Activated CD8-positive, alpha-beta T cell treated with anti-CD3 and anti-CD28 coated beads for 36 hours (primary cell): ENCODE data around the gene TRIM29. TPM values are rescaled to one million over a fixed set of nuclear protein-coding genes. Genes with fewer than 3 reads are reported as not detected.

ENCODE experiments used
- ATAC-seq: fragments of 200-7000 bp; cut with Tn5 transposase; one replicate; pipeline ENCODE4 v1.10.0; 2021; ENCODE audit warnings: mild to moderate bottlenecking, moderate library complexity
- CTCF ChIA-PET: fragments of 350-600 bp; sonication (Branson Sonifier 250); formaldehyde crosslinking; loops from one replicate; lab custom pipeline; 2021; ENCODE audit warnings: antibody characterized with exemption; lab: Charles Lee
- POLR2A ChIA-PET: fragments of 350-600 bp; sonication (Branson Sonifier 250); formaldehyde crosslinking; loops from one replicate; lab custom pipeline; 2021; ENCODE audit warnings: antibody characterized with exemption; lab: Charles Lee
- DNase-seq: peaks from one replicate; pipeline ENCODE4 v3.0.0-alpha.2; 2020
- H3K27ac Mint-ChIP-seq: one replicate; pipeline ENCODE4 v1.8.0; 2021; ENCODE audit warnings: mild to moderate bottlenecking, mixed read lengths
- H3K27me3 Mint-ChIP-seq: one replicate; pipeline ENCODE4 v1.8.0; 2021; ENCODE audit warnings: mixed read lengths
- H3K36me3 Mint-ChIP-seq: one replicate; pipeline ENCODE4 v1.8.0; 2021; ENCODE audit warnings: low read depth, mixed read lengths
- H3K4me1 Mint-ChIP-seq: one replicate; pipeline ENCODE4 v1.8.0; 2021; ENCODE audit warnings: low read depth, mixed read lengths
- H3K4me3 Mint-ChIP-seq: one replicate; pipeline ENCODE4 v1.8.0; 2021; ENCODE audit warnings: mild to moderate bottlenecking, moderate library complexity, mixed read lengths
- H3K9me3 Mint-ChIP-seq: one replicate; pipeline ENCODE4 v1.8.0; 2021; ENCODE audit warnings: mixed read lengths
- intact Hi-C: fragments of 100-400 bp; cut with micrococcal nuclease; formaldehyde crosslinking; loops from one replicate; pipeline ENCODE4 v1.10.0; 2022
- total RNA-seq, 2 experiments: library from RNA; stranded (reverse); gene quantifications; one replicate each; pipeline ENCODE4 v1.2.3, GENCODE V29; 2021
- TF ChIP-seq, protein P1 (sequence below): fragments of 200-600 bp; IDR thresholded peaks from one replicate; pipeline ENCODE4 v1.8.0; 2022; ENCODE audit warnings: antibody characterized with exemption, mild to moderate bottlenecking

Gene TRIM29
- total RNA-seq, 2 experiments from 2014 or later: not detected

- CTCF ChIA-PET: interaction anchor here (1.2 kb wide), 2 partner anchors 22 to 38 kb away, joined by 3 read pairs; no protein-coding TSS in a partner anchor
- H3K9me3 Mint-ChIP-seq: no peaks in the 10 kb centered on the region
- intact Hi-C loops: no loop called here
- ATAC-seq (no peak), DNase-seq (no peak)
- H3K27me3 Mint-ChIP-seq: peaks cover 1% of the 10 kb centered on the region
- no peaks in the 10 kb centered on the region for H3K4me1 Mint-ChIP-seq
- no peaks in the 10 kb centered on the region for H3K36me3 Mint-ChIP-seq
- POLR2A ChIA-PET: no interaction called here
- TF ChIP-seq, protein P1, sequence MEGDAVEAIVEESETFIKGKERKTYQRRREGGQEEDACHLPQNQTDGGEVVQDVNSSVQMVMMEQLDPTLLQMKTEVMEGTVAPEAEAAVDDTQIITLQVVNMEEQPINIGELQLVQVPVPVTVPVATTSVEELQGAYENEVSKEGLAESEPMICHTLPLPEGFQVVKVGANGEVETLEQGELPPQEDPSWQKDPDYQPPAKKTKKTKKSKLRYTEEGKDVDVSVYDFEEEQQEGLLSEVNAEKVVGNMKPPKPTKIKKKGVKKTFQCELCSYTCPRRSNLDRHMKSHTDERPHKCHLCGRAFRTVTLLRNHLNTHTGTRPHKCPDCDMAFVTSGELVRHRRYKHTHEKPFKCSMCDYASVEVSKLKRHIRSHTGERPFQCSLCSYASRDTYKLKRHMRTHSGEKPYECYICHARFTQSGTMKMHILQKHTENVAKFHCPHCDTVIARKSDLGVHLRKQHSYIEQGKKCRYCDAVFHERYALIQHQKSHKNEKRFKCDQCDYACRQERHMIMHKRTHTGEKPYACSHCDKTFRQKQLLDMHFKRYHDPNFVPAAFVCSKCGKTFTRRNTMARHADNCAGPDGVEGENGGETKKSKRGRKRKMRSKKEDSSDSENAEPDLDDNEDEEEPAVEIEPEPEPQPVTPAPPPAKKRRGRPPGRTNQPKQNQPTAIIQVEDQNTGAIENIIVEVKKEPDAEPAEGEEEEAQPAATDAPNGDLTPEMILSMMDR: no peak
- H3K27ac Mint-ChIP-seq: no peak overlapping the region
- H3K4me3 Mint-ChIP-seq: no peak overlapping the region
These were observed 7.5 kb downstream of the TRIM29 start for GRCh38 chr11:120130176-120130980.

GRCh38 chr11:120129570-120129969 is 8.3 kb downstream of the TRIM29 start:
- H3K36me3 Mint-ChIP-seq: no peaks in the 10 kb centered on the region
- H3K4me3 Mint-ChIP-seq: no peak overlapping the region
- H3K27me3 Mint-ChIP-seq: peaks cover 1% of the 10 kb centered on the region
- TF ChIP-seq, protein P1: no peak
- H3K27ac Mint-ChIP-seq: no peak overlapping the region
- no peaks in the 10 kb centered on the region for H3K9me3 Mint-ChIP-seq
- ChIA-PET CTCF (interaction anchor here (1.2 kb wide), 2 partner anchors 21 to 39 kb away, joined by 3 read pairs; no protein-coding TSS in a partner anchor), POLR2A (no interaction called here)
- no peak for DNase-seq
- no peak for ATAC-seq
- intact Hi-C loops: no loop called here
- no peaks in the 10 kb centered on the region for H3K4me1 Mint-ChIP-seq

DNA sequence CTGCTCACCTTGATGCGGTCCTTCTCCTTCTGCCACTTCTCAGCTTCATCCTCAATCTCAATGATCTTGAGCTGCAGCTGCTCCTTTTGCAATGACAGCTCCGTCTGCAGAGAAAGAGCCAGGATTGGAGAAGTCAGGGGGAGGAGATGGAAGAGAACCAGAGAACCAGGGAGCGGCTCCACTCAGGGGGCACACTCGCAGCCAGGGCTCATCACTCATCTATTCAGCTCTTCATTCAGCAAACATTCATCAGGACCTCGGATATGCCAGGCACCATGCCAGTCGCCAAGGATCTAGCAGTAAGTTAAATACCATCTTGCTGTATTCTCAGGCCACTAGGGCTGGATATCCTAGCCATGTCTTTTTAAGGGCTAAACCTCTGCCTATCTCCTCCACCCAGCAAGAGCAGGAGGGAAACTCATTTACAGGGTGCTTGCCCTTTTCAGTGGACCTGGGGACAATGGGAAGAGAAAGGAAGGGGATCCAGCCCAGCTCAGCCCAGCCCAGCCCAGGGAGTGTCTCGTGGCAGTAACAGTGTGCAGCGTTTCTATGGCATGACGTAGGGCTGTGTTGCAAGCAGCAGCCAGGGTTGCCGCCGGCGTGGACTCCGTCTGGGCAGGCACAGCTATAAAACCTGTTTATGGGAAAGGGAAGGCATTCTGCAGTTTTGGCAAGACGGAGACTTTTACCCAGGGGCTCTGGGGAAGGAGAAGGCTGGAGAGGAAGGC is 9.4 kb downstream of the TRIM29 start:
- TF ChIP-seq, protein P1: no peak
- no peaks in the 10 kb centered on the region for H3K36me3 Mint-ChIP-seq
- no peaks in the 10 kb centered on the region for H3K9me3 Mint-ChIP-seq
- no peak overlapping the region for H3K27ac Mint-ChIP-seq
- H3K27me3 Mint-ChIP-seq: peaks cover 3% of the 10 kb centered on the region
- ATAC-seq: no peak
- ChIA-PET POLR2A (no interaction called here), CTCF (interaction anchor here (1.2 kb wide), 1 partner anchor 40 kb away, joined by 3 read pairs; no protein-coding TSS in a partner anchor)
- intact Hi-C loops: no loop called here
- no peak overlapping the region for H3K4me3 Mint-ChIP-seq
- DNase-seq: no peak
- H3K4me1 Mint-ChIP-seq: no peaks in the 10 kb centered on the region

GRCh38 chr11:120127236-120127635 is 10.7 kb downstream of the TRIM29 start:
- Mint-ChIP-seq H3K36me3 (no peaks in the 10 kb centered on the region), H3K27ac (no peak overlapping the region), H3K27me3 (peaks cover 3% of the 10 kb centered on the region), H3K9me3 (no peaks in the 10 kb centered on the region), H3K4me1 (no peaks in the 10 kb centered on the region), H3K4me3 (no peak overlapping the region)
- ChIA-PET POLR2A (no interaction called here), CTCF (no interaction called here)
- DNase-seq (no peak), ATAC-seq (no peak)
- TF ChIP-seq, protein P1: no peak
- intact Hi-C loops: no loop called here

- H3K36me3 Mint-ChIP-seq: no peaks in the 10 kb centered on the region
- no peak for DNase-seq
- peaks cover 3% of the 10 kb centered on the region for H3K27me3 Mint-ChIP-seq
- H3K4me3 Mint-ChIP-seq: no peak overlapping the region
- no peaks in the 10 kb centered on the region for H3K9me3 Mint-ChIP-seq
- no peak overlapping the region for H3K27ac Mint-ChIP-seq
- no peak for ATAC-seq
- TF ChIP-seq, protein P1: no peak
- CTCF ChIA-PET: no interaction called here
- H3K4me1 Mint-ChIP-seq: no peaks in the 10 kb centered on the region
- intact Hi-C loops: no loop called here
- POLR2A ChIA-PET: no interaction called here
These were observed 11.3 kb downstream of the TRIM29 start for GRCh38 chr11:120126620-120127019.
